ENCODE measurements around the gene TUBA1C. TPM values are rescaled to one million over a fixed set of nuclear protein-coding genes. Genes with fewer than 3 reads are reported as not detected.
A peak's percentile ranks its signal among the peaks of the same experiment; 100 is the strongest.

The TUBA1C gene
- total RNA-seq, result 54.9 TPM

DNA sequence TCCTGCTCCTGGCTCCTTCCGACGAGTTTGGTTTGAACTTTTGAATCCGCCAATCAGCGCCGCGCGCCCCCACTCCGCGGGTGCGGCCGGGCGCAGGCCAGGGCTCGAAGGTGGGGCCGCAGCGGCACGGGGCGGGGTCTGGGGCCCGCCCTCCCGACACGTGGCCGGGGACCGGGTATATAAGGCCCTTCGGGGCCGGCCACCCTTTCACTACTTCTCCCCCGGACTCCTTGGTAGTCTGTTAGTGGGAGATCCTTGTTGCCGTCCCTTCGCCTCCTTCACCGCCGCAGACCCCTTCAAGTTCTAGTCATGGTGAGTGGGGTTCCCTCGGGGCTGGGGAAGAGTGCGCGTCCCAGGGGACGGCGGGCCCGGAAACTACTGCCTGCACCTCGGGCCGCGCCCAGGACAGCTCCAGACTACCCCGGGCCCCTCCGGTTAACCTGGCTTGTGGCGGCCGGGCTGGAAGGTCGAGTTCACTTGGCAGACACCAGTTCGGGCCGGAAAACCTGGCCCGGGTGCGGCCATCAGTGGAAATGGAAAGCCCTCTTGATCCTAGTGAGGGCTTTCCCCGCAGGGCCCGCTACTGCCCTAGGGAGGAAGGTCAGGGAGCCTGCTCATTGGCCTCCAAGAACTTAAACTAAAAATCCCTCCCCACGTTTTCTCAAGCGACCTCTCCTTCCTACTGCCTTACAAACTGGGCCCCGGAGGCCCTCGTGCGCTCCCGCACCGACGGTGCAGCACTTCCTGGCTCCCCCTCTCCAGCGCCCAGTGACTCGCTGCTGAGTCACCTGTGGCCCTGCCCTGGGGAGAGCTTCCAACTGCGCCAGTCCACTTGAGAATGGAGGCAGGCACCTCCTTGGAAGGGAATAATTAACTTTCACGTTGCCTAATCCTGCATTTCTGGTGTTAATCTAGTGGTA lies at the start of gene TUBA1C:
Gene TUBA1C, plus strand, starts transcription at position 210 of the 920 bp plus-strand sequence. Its CDS starts 100 bp downstream, at position 310.
- peak; percentile 90 for ATAC-seq
- peak; percentile 97 for DNase-seq (ENCODE audit: low spot score)

DNA sequence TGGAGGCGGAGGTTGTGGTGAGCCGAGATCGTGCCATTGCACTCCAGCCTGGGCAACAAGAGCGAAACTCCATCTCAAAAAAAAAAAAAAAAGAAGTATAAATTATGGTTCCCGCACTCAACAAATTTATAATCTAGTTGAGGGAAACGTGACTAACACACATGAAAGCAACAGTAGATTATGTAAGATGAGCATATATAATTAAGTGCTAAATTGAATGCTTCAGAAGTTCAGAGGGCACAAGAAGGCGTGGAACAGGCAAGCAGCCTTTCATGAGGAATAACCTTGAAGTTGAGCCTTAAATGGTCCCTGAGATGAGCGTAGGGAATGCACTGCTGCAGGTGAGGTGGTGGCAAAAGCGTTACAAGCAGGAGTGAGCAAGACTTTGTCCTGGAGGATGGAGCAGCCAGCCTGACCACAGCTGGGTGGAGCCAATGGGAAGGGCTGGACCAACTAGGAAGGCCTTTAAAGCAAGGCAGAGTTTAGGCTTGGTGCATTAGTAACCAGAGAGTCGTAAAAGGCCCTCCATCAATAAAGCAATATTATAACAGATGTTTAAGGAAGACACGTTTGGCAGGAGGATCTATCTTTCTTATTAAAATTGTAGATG lies 45.4 kb upstream of the TUBA1C start:
- no peak for DNase-seq (ENCODE audit: low spot score)
- no peak for ATAC-seq

DNA sequence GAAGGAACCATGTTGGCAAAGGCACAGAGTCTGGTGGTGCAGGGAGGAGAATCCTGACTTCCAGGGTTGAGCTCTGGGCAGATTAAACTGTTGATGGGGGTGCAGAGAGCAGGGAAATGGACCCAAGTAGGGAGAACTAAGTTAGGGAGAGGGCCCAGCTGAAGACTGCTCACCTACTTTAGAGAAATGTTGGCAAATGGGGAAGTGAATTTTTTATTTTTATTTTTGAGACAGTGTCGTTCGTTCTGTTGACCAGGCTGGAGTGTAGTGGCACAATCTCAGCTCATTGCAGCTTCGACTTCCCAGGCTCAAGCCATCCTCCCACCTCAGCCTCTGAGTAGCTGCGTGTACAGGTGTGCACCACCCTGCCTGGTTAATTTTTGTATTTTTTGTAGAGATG lies 43.9 kb upstream of the TUBA1C start:
- no peak for DNase-seq (ENCODE audit: low spot score)
- no peak for ATAC-seq

DNA sequence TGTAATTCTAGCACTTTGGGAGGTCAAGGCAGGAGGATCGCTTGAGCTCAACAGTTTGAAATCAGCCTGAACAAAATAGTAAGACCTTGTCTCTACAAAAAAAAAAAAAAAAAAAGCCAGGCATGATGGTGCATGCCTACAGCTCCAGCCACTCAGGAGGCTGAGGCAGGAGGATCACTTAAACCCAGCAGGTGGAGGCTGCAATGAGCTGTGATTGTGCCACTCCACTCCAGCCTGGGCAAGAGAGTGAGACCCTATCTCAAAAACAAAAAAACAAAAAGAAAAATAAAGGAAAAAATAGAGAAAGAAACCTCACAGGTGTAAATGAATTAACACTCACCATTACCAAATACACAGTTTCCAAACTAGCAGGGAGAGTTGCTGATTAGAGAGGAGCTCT lies 41.8 kb upstream of the TUBA1C start:
- DNase-seq (ENCODE audit: low spot score), result no peak
- no peak for ATAC-seq

DNA sequence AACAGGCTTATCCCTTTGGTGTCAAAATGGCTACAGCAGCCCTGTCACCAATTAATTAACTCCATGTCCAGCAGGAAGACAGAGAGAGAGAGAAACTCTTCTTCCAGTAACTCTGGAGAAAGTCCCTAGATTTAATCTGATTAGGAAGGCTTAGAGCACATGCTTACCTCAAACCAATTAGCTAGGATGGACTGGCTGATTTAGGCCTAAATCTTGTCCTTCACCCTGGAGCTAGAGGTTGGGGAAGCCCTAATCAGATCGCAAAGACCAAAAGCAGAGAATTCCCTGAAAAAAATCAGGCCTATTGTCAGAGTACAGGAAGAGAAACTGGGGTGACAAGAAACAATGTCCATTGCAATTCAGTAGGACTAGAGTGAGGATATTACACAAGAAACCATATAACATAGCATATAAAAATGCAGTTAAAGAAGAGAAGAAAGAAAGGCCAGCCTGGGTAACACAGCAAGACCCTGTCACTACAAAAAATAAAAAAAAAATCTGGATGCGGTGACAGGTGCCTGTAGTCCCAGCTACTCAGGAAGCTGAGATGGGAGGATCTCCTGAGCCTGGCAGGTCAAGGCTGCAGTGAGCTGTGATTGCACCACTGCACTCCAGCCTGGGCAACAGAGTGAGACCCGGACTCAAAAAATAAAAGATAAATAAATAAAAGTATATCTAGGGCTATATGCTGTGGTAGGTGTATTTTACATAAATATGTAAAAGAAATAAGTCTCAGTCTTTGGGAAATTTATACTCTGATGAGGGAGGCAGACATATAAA lies 41.1 kb upstream of the TUBA1C start:
- DNase-seq (ENCODE audit: low spot score), result no peak

DNA sequence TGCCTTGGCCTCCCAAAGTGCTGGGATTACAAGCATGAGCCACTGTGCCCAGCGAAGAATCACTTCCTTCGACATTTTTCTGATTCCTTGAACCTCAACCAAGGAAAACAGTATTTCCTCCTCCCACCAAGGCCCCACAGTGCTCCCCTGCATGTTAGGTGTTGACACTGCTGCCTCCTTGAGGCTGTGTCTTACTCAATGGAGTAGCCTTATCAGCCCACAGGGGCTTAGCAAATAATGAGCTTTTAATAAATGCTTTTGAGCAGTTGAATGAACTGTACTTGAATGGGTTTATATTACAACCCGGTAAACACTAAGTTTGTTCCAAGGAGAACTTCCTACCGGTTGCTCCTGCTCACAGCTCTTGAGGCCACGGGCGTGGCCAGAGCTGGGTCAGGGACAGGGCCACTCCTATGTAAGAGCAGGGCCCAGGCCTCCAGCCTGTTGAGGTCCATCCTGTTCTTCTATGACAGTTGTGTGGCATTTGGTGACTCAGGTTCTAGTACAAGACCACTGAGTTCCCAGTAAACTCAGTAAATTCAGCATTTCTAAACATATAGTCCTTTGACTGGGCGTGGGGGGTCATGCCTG lies 39.2 kb upstream of the TUBA1C start:
- ATAC-seq (peak; percentile 23), DNase-seq (ENCODE audit: low spot score) (no peak)

More for the DNA sequence above, 41.1 kb upstream of the TUBA1C start:
- no peak for ATAC-seq

DNA sequence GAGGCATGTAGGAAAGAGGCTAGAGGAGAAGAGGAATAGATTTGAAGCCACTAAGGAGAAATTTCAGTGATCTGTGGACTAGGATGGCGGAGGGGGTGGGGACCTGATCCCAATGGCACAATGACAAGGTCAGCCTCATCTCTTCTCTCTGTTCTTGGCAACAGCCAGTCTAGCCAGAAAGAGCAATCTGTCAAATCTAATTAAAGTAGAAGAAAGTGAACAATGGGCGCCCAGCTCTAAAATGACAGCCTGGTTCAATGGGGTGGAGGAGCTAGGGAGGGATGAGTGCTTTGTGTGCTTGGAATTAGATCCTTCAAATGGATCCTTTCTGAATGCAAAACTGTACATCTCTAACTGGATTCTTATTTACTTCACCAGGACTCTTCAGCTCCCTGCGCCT lies 37.2 kb upstream of the TUBA1C start:
- no peak for ATAC-seq
- DNase-seq (ENCODE audit: low spot score), result no peak

DNA sequence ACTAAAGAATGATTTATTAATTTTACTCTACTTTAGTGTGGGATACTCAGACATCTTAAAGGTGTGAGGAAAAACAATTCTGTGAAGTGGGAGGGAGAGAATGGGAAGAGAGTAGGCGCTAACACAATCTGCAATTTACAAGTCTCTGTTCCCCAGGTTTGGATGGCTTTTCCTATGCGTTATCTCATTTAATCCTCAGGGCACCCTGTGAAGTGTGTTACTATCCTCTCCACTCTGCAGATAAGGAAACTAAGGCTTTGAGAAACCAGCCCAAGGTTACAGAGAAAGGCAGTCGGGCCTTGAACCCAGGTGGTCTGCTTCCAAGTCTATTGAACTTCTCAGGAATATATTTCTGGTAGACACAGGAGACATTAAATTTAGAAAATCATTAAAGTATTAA lies 36.2 kb upstream of the TUBA1C start:
- DNase-seq (ENCODE audit: low spot score) (no peak), ATAC-seq (no peak)

DNA sequence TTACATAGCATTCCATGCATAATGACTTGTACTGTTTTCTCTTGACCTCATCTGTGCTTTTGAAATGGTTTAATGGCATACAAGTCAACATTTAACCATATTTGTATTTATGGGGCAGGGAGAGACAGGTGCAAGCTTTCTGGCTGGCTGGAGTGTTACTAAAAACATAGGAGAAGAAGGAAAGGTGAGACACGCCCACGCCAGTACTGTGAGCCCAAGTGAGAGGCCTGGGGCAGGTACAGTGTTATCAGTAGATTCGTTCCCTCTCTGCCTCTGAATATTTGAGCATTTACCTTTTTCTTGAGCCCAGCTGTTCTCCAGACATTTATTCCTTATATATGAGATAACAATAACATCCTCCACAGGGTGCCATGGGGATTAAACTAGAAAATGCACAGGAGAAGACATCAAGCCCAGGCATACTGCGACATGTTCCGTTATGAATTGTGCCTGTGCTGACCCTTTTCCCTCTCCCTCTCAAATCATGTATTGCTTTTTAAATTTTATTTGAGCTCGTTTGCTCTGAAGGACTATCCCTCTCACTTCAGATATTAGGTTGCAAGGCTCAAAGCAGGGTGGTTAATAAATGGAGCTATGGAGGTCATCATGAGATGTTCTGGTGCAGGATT lies 34.6 kb upstream of the TUBA1C start:
- DNase-seq (ENCODE audit: low spot score) (no peak), ATAC-seq (no peak)

DNA sequence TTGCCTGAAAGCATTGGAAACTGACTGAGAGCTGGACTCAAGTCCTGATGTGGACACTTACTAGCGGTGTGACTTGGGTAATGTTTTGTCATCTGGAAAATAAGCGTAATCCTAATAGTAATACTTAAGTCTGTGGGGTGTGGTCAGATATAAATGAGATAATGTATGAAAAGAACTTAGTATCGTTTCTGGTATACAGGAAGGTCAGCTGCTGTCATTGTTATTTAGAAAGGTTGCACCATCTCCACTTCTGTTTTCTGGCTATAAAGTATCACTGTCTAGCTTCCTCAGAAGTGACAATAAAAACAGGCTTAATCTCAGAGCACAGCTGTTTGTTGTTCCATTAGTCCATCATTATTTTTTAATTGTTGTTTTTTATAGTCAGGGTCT lies 34.1 kb upstream of the TUBA1C start:
- DNase-seq (ENCODE audit: low spot score), result no peak
- ATAC-seq, result no peak

DNA sequence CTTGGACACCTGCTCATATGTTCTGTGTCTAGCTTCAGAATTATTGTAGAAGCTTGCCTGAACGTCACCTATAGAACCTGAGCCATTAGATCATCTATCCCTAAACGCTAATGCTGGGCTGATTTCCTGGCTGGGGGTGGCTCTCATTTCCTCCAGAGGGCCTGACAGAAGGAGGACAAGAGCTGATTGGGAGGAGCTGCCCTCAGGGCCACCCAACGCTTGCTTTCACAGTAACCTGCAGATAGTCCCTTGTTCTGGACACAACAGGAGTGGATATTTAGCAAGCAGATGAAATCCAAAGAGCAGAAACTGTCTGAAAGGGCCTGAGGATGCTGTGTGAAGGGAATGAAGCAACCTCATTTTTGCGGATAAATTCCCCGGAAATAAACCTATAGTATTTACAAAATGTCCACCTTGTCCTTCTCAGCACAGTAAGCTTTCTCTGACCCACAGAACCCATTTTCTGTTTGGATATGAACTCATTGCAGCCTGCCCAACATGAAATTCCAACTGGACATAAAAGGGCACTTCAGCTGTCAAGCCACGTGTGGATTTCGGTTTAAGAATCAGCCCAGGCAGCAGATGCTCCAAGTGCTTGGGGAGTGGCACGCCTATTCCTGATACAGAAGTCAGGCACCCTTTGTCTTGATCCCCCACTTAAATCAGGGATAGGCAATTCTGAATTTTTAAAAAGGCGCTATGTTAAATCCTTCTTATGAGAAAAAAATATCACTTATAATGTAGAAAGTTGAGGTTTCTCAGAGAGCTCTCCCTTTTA lies 32.8 kb upstream of the TUBA1C start:
- no peak for DNase-seq (ENCODE audit: low spot score)
- no peak for ATAC-seq

DNA sequence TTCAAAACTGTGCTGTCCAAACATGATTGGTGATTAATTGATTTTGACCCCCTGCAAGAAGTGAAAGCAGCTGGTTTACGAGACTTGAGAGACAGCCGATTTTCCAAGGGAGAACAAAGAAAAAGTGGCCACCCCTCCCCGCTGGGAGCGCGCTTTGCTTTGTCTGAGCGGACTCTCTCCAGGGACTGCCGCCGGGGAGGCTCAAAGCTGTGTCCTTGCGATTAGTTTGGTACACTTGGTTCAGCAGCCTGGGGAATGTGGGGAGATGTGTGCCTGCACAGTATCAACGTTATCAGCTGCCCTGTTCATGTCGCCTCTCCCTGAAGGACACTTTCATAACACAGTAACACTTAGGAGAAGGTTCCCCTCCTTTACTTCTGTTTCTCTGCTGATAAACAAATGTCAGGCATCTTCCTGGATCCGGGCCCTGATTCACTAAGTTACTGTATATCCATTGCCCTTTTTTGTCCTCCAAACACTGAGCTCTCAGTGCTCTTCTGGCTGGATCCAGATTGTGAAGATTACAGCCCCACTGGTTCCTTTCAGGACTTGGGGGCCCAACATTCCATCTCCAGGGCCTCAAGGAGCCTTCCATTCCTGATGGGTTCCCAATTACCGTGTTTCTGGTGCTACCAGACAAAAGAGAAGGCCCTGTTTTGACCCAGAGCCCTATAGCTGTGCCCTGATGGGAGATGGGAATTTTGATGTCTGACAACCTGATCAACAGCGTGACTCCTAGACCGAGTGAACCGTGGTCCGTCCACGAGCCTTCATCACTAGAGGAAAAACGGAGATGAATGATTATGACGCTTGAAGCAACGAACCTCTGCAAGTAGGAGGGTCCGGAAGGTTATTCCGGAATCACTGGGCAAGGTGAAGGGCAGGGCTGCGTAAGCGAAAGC lies 31.7 kb upstream of the TUBA1C start:
- no peak for ATAC-seq
- peak; percentile 53 for DNase-seq (ENCODE audit: low spot score)

DNA sequence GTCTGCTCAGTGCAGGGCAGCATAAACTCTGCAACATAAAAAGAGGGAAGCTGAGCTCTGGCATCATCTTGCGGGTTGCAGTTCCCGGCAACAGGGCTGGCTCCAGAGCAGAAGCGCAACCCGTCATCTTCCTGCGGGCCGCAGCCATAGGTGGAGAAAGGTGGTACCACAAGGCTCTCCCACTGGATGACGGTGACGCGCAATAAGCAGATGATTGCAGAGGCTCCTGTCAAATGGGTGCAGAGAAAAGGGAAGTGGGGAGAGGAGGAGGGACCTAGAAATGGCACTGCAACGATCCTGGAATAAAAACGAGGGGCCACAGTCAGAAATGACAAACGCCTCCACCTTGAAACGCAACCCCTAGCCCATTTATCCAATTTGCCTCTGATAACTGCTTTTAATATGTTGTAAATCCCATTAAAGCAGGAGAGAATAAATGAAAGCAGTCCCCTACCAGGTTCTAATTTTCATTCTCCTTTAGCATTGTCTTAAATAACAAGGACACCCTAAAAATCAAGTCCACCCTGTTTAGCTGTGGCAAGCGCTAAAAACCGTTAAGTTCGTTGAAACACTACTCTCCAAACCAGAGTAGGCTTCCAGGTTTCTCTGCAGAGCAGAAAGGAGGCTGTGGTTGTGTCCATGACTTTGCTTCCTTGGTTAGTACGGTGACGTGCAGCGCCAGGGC lies 30.9 kb upstream of the TUBA1C start:
- peak; percentile 58 for DNase-seq (ENCODE audit: low spot score)

DNA sequence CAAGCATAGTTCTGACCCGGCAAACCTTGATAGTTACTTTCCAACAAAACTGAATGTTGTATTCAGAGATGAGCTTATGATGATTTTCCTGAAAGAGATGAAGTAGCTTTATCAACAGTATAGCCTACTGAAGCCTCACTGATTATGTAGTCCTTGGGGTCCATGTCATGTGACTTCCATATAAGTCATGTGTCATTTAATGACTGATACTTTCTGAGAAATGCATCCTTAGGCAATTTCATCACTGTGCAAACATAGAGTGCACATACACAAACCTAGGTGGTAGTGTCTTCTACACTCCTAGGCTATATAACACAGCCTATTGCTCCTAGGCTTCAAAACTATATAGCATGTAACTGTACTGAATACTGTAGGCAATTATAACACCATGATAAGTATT lies 28.5 kb upstream of the TUBA1C start:
- DNase-seq (ENCODE audit: low spot score) (no peak), ATAC-seq (no peak)

More for the DNA sequence above, 30.9 kb upstream of the TUBA1C start:
- ATAC-seq, result peak; percentile 5

DNA sequence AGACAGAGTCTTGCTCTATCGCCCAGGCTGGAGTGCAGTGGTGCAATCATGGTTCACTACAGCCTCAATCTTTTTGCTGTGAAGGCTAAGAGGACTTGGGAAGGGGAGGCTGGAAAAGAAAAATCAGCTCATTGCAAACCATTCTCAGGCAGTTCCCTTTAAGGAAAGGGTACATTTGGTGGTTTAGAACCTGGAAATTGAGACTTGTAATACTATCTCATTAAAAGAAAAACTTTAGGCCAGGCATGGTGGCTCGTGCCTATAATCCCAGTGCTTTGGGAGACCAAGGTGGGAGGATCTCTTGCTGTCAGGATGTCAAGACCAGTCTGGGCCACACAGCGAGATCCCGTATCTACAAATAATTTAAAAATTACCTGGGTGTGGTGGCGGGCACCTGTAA lies 21.3 kb upstream of the TUBA1C start:
- ATAC-seq (no peak), DNase-seq (ENCODE audit: low spot score) (no peak)

DNA sequence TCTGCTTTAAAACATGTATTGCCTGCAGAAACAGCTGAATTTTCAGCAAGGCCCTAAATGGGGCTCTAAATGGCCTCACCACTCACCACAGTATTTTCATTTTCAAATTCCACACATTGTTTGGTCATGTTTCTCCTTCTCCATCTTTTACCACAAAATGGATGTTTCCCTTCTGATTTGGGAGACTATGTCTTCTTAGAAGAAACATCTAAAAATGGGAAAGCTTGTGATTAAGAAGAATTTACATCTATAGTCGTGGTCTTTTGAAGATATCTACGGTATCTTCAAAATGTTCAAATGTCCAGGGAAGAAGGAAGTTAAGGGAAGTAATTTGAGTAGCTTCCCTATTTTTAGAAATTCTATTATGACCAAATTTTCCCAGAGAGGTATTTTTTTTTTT lies 20.7 kb upstream of the TUBA1C start:
- DNase-seq (ENCODE audit: low spot score) (no peak), ATAC-seq (no peak)

DNA sequence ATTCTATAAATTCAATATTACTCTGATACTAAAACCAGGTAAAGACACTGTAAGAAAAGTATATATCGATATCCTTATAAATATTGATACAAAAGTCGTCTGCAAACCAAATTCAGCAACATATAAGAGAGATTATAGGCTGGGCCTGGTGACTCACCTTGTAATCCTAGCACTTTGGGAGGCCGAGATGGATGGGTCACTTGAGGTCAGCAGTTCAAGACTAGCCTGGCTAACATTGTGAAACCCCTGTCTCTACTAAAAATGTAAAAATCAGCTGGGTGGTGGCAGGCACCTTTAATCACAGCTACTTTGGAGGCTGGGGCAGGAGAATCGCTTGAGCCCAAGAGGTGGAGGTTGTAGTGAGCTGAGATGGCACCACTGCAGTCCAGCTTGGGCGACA lies 13.5 kb upstream of the TUBA1C start:
- ATAC-seq (no peak), DNase-seq (ENCODE audit: low spot score) (no peak)

DNA sequence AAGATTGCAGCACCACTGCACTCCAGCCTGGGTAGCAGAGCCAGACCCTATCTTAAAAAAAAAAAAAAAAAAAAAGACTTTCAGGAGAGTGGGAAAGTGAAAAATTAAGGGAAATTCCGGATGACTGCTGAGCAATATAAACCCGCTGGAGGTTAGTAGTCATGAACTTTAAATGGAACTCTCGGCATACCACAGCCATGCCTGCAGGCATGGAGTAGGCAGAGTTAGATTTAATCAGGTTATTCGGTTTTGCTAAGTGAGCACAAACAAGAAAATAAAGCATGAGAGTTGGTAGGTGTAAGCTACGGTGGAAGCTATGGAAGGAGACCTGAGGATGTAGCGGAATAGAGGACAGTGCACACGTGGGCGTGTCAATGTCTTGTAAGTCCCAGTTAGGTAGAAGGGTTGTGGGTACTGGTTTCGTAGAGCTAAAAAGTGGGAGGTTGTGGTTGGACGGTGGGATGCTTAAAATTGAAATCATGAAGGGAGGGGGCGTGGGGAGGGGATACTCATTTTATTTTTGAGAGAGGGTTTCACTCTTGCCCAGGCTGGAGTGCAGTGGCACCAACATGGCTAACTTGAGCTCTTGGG lies 11.8 kb upstream of the TUBA1C start:
- ATAC-seq (no peak), DNase-seq (ENCODE audit: low spot score) (no peak)

Data from left lobe of liver (tissue), 2 donors.